Breast epithelium (tissue), 4 donors: ENCODE data around the gene TEAD2. TPM values are rescaled to one million over a fixed set of nuclear protein-coding genes. Genes with fewer than 3 reads are reported as not detected.

Experiments used
- DNase-seq, 2 donors: peaks; one replicate each; pipeline ENCODE4 v3.0.0-alpha.2; 2019; ENCODE audit warnings: low spot score in 2 of 2
- H3K27ac ChIP-seq, 2 donors: fragments of 200-600 bp; sonication (generic) in 1 of 2; one replicate each; pipeline ENCODE4 v1.5.1; 2016 to 2019; ENCODE audit warnings: mild to moderate bottlenecking in 1 of 2
- H3K27me3 ChIP-seq, 2 donors: fragments of 200-600 bp; sonication (generic) in 1 of 2; one replicate each; pipeline versions ENCODE4 v1.5.1 to v1.6.0; 2017 to 2019; ENCODE audit warnings: control low read depth in 1 of 2, mild to moderate bottlenecking in 1 of 2
- H3K36me3 ChIP-seq: fragments of 200-600 bp; one replicate; pipeline ENCODE4 v1.5.1; 2019
- H3K4me1 ChIP-seq, 2 donors: fragments of 200-600 bp; sonication (generic); one replicate each; pipeline ENCODE4 v1.5.1; 2016 to 2019; ENCODE audit warnings: control low read depth in 1 of 2
- H3K4me3 ChIP-seq, 3 donors: fragments of 200-600 bp; sonication (generic); 1 replicate in 2 of 3; 2 replicates in 1 of 3; pipeline ENCODE4 v1.5.1; 2016 to 2019; ENCODE audit warnings: mild to moderate bottlenecking in 3 of 3, moderate library complexity in 2 of 3
- H3K9me3 ChIP-seq, 2 donors: fragments of 200-600 bp; sonication (generic) in 1 of 2; one replicate each; pipeline ENCODE4 v1.5.1; 2016 to 2019; ENCODE audit warnings: control low read depth in 1 of 2
- POLR2A ChIP-seq: fragments of 450-650 bp; IDR thresholded peaks from one replicate; pipeline ENCODE4 v1.6.1; 2016; ENCODE audit warnings: antibody characterized with exemption, mild to moderate bottlenecking, moderate library complexity
- POLR2AphosphoS5 ChIP-seq, 3 donors: sonication (generic); formaldehyde crosslinking; IDR thresholded peaks; one replicate each; pipeline ENCODE4 v1.6.1; 2017; ENCODE audit warnings: antibody characterized with exemption in 3 of 3
- intact Hi-C: fragments of 100-400 bp; cut with DNase I; formaldehyde crosslinking; loops from one replicate; pipeline ENCODE4 v1.15.1; 2023; ENCODE audit warnings: low total_unique reads
- total RNA-seq, 3 donors: library from RNA; depleted of rRNA; stranded (reverse); fragments of >200 nt; gene quantifications; one replicate each; pipeline ENCODE4 v1.1.0, GENCODE V29; 2016
- TF ChIP-seq, protein P1 (sequence below), 3 donors: fragments of 450-650 bp; IDR thresholded peaks; one replicate each; pipeline ENCODE4 v1.5.1; 2016 to 2017; ENCODE audit warnings: antibody characterized with exemption in 3 of 3, mild to moderate bottlenecking in 3 of 3, moderate library complexity in 3 of 3

The TEAD2 gene
- total RNA-seq, 3 donors from 2014 or later = 24.9 to 30.0 (median 25.1) TPM

DNA sequence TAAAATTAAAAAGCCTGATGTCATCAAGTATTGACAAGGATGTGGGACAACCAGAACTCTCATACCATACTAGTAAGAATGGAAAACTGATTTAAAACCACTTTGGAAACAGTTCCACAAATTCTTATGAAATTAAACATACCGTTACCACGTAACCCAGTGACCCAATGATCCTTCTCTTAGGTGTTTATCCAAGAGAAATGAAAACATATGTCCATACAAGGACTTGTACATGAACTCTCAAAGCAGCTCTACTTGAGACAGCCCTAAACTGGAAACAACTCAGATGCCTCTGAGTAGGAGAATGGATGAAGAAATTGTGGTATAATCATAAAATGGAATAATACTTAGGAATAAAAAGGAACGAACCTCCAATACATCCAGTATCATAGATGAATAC is 64.8 kb downstream of the TEAD2 start:
- no peak for TF ChIP-seq POLR2A
- TF ChIP-seq POLR2AphosphoS5 (IDR thresholded peaks at IDR 0.05) = no peak
- TF ChIP-seq, protein P1, sequence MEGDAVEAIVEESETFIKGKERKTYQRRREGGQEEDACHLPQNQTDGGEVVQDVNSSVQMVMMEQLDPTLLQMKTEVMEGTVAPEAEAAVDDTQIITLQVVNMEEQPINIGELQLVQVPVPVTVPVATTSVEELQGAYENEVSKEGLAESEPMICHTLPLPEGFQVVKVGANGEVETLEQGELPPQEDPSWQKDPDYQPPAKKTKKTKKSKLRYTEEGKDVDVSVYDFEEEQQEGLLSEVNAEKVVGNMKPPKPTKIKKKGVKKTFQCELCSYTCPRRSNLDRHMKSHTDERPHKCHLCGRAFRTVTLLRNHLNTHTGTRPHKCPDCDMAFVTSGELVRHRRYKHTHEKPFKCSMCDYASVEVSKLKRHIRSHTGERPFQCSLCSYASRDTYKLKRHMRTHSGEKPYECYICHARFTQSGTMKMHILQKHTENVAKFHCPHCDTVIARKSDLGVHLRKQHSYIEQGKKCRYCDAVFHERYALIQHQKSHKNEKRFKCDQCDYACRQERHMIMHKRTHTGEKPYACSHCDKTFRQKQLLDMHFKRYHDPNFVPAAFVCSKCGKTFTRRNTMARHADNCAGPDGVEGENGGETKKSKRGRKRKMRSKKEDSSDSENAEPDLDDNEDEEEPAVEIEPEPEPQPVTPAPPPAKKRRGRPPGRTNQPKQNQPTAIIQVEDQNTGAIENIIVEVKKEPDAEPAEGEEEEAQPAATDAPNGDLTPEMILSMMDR (IDR thresholded peaks at IDR 0.05) = no peak
- no peaks in the 10 kb centered on the region for H3K27me3 ChIP-seq
- no peaks in the 10 kb centered on the region for H3K36me3 ChIP-seq
- DNase-seq = no peak
- H3K9me3 ChIP-seq = no peaks in the 10 kb centered on the region
- H3K27ac ChIP-seq = no peak overlapping the region
- H3K4me3 ChIP-seq = no peak overlapping the region
- H3K4me1 ChIP-seq = no peaks in the 10 kb centered on the region
- intact Hi-C loops = no loop called here

DNA sequence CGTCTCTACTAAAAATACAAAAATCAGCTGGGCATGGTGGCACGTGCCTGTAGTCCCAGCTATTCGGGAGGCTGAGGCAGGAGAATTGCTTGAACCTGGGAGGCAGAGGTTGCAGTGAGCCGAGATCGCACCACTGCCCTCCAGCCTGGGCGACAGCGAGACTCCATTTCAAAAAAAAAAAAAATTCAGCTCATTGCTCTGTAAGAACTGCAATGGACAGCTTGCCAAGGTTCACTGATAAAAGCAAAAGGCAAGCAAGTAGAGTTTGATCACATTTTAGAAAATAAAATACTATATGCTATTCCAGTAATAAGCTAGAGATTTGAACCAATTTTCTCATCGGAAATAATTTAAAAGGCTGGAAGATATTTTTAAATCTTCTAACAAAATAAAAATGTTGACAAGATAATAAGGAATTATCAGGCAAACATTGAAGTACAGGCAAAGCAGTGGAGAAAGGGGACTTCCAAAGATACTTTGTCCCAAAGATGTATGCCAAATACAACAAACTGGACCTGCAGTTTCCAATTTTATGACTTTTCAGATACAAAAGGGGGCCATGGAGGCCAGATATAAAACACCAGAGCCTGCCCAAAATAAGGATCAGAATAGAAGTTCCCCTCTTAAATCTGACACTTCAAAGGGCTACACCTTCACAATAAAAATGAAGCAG is 66.9 kb downstream of the TEAD2 start:
- H3K27ac ChIP-seq = no peak overlapping the region
- no peak overlapping the region for H3K4me3 ChIP-seq
- no peaks in the 10 kb centered on the region for H3K9me3 ChIP-seq
- intact Hi-C loops = no loop called here
- no peaks in the 10 kb centered on the region for H3K4me1 ChIP-seq
- no peaks in the 10 kb centered on the region for H3K36me3 ChIP-seq
- no peaks in the 10 kb centered on the region for H3K27me3 ChIP-seq
- TF ChIP-seq POLR2A = no peak
- no peak for TF ChIP-seq POLR2AphosphoS5 (IDR thresholded peaks at IDR 0.05)
- TF ChIP-seq, protein P1 (IDR thresholded peaks at IDR 0.05) = no peak
- no peak for DNase-seq

DNA sequence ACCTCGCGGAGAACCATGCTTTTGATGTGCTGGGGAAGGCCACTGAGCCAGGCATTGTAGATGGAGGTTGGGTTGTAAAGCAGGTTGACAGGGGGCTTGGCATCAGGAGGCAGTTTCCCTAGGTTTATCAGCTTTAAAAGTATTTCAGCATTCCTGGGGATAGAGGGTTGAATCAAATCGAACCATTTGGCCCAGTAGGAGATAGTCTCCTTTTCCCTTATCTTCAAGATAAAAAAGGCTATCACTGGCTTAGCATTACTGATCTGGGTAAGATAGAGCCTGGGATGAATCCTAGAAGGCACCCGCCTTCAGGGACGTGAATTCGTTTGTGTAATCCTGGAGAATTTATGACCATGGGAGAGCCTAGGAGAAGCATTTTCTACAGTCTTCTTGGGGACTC is 67.8 kb downstream of the TEAD2 start:
- no peaks in the 10 kb centered on the region for H3K27me3 ChIP-seq
- no peak for DNase-seq
- no peak overlapping the region for H3K27ac ChIP-seq
- no peaks in the 10 kb centered on the region for H3K36me3 ChIP-seq
- H3K9me3 ChIP-seq = no peaks in the 10 kb centered on the region
- intact Hi-C loops = no loop called here
- no peak for TF ChIP-seq POLR2AphosphoS5 (IDR thresholded peaks at IDR 0.05)
- no peak for TF ChIP-seq POLR2A
- TF ChIP-seq, protein P1 (IDR thresholded peaks at IDR 0.05) = no peak
- no peaks in the 10 kb centered on the region for H3K4me1 ChIP-seq
- no peak overlapping the region for H3K4me3 ChIP-seq

Other genes starting within 250 kb of the TEAD2 start
- 10 to 100 TPM in 2 of 3 donors, 1 to 10 TPM in 1; 8.5 to 17.6 (median 11.8) TPM for gene LIN7B, start 248.0 kb downstream of the TEAD2 start, total RNA-seq
- 1 to 10 TPM; 3.8 to 5.7 (median 4.6) TPM for gene C19orf73, start 243.3 kb downstream of the TEAD2 start, total RNA-seq
- gene PPFIA3, start 242.9 kb downstream of the TEAD2 start, total RNA-seq = 1 to 10 TPM; 3.4 to 6.2 (median 3.4) TPM
- gene HRC, start 207.0 kb downstream of the TEAD2 start, total RNA-seq = 1 to 10 TPM in 2 of 3 donors, under 1 TPM in 1; 0.88 to 2.7 (median 1.3) TPM
- 10 to 100 TPM; 13.1 to 34.0 (median 24.3) TPM for gene TRPM4, start 204.6 kb downstream of the TEAD2 start, total RNA-seq
- 1 to 10 TPM; 1.2 to 2.7 (median 2.0) TPM for gene SLC6A16, start 37.2 kb downstream of the TEAD2 start, total RNA-seq
- gene CD37, start 27.0 kb downstream of the TEAD2 start, total RNA-seq = 10 to 100 TPM in 2 of 3 donors, 1 to 10 TPM in 1; 2.9 to 19.7 (median 15.4) TPM
- 1 to 10 TPM in 1 of 3 donors, under 1 TPM in 1, not detected in 1; 0.64 to 1.8 TPM for gene DKKL1, start 1.5 kb upstream of the TEAD2 start, total RNA-seq
- 1 to 10 TPM in 1 of 3 donors, not detected in 2; 1.9 TPM for gene KASH5, start 25.8 kb upstream of the TEAD2 start, total RNA-seq
- not detected for gene PTH2, start 61.0 kb upstream of the TEAD2 start, total RNA-seq
- not detected for gene GFY, start 63.0 kb upstream of the TEAD2 start, total RNA-seq
- 1 to 10 TPM in 1 of 3 donors, under 1 TPM in 2; 0.44 to 4.3 (median 0.98) TPM for gene SLC17A7, start 79.1 kb upstream of the TEAD2 start, total RNA-seq
- gene PIH1D1, start 89.4 kb upstream of the TEAD2 start, total RNA-seq = 100 to 1,000 TPM in 2 of 3 donors, 10 to 100 TPM in 1; 94.4 to 121 (median 106) TPM
- gene ALDH16A1, start 90.8 kb upstream of the TEAD2 start, total RNA-seq = 10 to 100 TPM; 20.6 to 34.4 (median 32.2) TPM
- 1 to 10 TPM; 4.3 to 7.0 (median 4.6) TPM for gene FLT3LG, start 111.8 kb upstream of the TEAD2 start, total RNA-seq
- gene RPL13A, start 125.2 kb upstream of the TEAD2 start, total RNA-seq = 1,000 to 10,000 TPM; 3,591 to 5,468 (median 4,346) TPM
- 1,000 to 10,000 TPM; 5,709 to 7,550 (median 5,876) TPM for gene RPS11, start 134.0 kb upstream of the TEAD2 start, total RNA-seq
- gene FCGRT, start 150.2 kb upstream of the TEAD2 start, total RNA-seq = 100 to 1,000 TPM; 164 to 389 (median 199) TPM
- gene RCN3, start 165.6 kb upstream of the TEAD2 start, total RNA-seq = 10 to 100 TPM; 17.3 to 40.2 (median 34.7) TPM
- 10 to 100 TPM; 54.7 to 60.0 (median 57.4) TPM for gene NOSIP, start 218.1 kb upstream of the TEAD2 start, total RNA-seq
- 10 to 100 TPM in 2 of 3 donors, under 1 TPM in 1; 0.32 to 16.1 (median 10.2) TPM for gene PRRG2, start 218.9 kb upstream of the TEAD2 start, total RNA-seq
- 1 to 10 TPM; 6.2 to 8.8 (median 6.3) TPM for gene PRR12, start 228.8 kb upstream of the TEAD2 start, total RNA-seq